Activated CD8-positive, alpha-beta memory T cell treated with anti-CD3 and anti-CD28 coated beads for 36 hours (primary cell): ENCODE results near the gene ARHGAP19. TPM values are rescaled to one million over a fixed set of nuclear protein-coding genes. Genes with fewer than 3 reads are reported as not detected.

Experiments used
- CTCF ChIA-PET: fragments of 350-600 bp; sonication (Branson Sonifier 250); formaldehyde crosslinking; loops from one replicate; lab custom pipeline; 2021; ENCODE audit warnings: antibody characterized with exemption; lab: Charles Lee
- POLR2A ChIA-PET: fragments of 350-600 bp; sonication (Branson Sonifier 250); formaldehyde crosslinking; loops from one replicate; lab custom pipeline; 2021; ENCODE audit warnings: antibody characterized with exemption; lab: Charles Lee
- total RNA-seq, 2 experiments: library from RNA; stranded (reverse); gene quantifications; one replicate each; pipeline ENCODE4 v1.2.3, GENCODE V29; 2021

ARHGAP19 gene, protein sequence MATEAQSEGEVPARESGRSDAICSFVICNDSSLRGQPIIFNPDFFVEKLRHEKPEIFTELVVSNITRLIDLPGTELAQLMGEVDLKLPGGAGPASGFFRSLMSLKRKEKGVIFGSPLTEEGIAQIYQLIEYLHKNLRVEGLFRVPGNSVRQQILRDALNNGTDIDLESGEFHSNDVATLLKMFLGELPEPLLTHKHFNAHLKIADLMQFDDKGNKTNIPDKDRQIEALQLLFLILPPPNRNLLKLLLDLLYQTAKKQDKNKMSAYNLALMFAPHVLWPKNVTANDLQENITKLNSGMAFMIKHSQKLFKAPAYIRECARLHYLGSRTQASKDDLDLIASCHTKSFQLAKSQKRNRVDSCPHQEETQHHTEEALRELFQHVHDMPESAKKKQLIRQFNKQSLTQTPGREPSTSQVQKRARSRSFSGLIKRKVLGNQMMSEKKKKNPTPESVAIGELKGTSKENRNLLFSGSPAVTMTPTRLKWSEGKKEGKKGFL
- total RNA-seq, result 10 to 100 TPM; 27.3 to 29.8 TPM

- POLR2A ChIA-PET, result interaction anchor here (1.5 kb wide), 1 partner anchor 41 kb away, joined by 5 read pairs; no protein-coding TSS in a partner anchor
- CTCF ChIA-PET, result no interaction called here
Measured at GRCh38 chr10:97292097-97292861, at the start of gene ARHGAP19. ARHGAP19 (minus strand) TSS chr10:97292637; CDS start chr10:97292627, 10 bp downstream.

DNA sequence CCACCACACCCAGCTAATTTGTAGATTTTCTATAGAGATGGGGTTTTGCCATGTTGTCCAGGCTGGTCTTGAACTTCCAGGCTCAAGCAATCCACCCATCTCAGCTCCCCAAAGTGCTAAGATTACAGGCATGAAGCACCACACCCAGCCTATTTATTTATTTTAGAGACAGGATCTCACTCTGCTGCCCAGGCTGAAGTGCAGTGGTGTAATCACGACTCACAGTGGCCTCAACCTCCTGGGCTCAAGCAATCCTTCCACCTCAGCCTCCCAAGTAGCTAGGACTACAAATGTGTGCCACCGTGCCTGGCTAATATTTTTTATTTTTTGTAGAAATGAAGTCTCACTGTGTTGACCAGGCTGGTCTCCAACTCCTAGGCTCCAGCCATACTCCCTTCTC lies 49.0 kb upstream of the ARHGAP19 start:
- CTCF ChIA-PET, result interaction anchor here (1.0 to 1.4 kb wide), 3 partner anchors 9 to 21 kb away, joined by 3 read pairs; no protein-coding TSS in a partner anchor
- POLR2A ChIA-PET, result no interaction called here

DNA sequence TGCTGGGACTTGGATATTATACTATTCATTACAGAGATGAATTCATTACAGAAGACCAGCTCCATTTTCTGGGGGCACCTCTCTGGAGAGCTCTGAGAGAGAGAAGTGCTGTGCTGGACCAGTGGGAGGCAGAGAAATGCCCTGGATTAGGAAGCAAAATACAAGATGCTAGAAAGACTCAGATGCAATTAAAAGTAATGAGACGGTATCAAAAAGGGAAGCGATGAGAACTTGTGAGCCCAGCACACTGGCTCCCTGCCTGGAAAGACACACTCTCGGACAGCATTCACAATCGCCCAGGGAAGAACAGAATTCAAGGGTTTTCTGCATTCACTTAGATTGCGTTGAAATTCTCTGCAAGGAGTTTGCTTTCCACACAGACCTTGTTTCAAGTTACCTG lies 45.6 kb upstream of the ARHGAP19 start:
- ChIA-PET CTCF (no interaction called here), POLR2A (no interaction called here)

- CTCF ChIA-PET, result no interaction called here
- POLR2A ChIA-PET, result no interaction called here
Measured at GRCh38 chr10:97336942-97337831, 44.8 kb upstream of the ARHGAP19 start.

DNA sequence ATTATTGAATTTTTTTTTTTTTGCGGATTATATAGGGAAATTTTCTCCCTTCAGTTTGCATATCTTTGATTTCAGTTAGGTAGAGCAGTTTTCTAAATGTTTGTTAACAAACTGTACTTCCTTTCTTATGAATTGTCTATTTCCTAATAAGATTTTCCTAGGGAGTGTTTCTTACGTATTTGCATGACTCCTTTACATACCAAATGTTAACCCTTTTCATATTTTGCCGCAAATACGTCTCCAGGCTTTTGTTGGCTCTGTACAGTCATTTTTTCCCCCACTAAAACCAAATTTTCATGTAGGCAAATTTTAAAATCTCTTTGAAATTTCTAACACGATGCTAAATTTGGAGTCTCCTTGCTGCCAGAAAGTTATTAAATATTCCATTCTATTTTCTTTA lies 44.0 kb upstream of the ARHGAP19 start:
- ChIA-PET POLR2A (no interaction called here), CTCF (no interaction called here)

- CTCF ChIA-PET, result no interaction called here
- POLR2A ChIA-PET, result interaction anchor here (0.7 kb wide), 1 partner anchor 36 kb away, joined by 3 read pairs; no protein-coding TSS in a partner anchor
Measured at GRCh38 chr10:97336006-97336405, 43.6 kb upstream of the ARHGAP19 start.

DNA sequence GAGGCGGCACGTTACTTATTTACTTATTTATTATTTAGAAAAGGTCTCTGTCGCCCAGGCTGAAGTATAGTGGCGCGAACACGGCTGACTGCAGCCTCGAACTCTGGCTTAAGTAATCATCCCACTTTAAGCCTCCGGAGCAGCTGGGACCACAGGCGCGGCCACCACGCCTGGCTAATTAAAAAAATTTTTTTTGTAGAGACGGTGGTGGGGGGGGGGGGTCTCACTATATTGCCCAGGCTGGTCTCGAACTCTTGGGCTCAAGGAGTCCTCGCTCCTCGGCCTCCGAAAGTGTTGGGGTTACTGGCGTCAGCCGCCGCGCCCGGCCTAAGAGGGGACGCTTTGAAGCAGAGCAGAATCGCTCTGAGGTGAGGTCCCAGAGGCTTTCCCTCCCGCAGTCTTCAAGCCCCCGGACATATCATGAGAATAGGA lies 42.8 kb upstream of the ARHGAP19 start:
- ChIA-PET CTCF (no interaction called here), POLR2A (interaction anchor here (0.7 to 5.3 kb wide), 2 partner anchors 16 to 37 kb away, joined by 3 to 32 read pairs; partner anchors contain the start of gene FRAT1)

DNA sequence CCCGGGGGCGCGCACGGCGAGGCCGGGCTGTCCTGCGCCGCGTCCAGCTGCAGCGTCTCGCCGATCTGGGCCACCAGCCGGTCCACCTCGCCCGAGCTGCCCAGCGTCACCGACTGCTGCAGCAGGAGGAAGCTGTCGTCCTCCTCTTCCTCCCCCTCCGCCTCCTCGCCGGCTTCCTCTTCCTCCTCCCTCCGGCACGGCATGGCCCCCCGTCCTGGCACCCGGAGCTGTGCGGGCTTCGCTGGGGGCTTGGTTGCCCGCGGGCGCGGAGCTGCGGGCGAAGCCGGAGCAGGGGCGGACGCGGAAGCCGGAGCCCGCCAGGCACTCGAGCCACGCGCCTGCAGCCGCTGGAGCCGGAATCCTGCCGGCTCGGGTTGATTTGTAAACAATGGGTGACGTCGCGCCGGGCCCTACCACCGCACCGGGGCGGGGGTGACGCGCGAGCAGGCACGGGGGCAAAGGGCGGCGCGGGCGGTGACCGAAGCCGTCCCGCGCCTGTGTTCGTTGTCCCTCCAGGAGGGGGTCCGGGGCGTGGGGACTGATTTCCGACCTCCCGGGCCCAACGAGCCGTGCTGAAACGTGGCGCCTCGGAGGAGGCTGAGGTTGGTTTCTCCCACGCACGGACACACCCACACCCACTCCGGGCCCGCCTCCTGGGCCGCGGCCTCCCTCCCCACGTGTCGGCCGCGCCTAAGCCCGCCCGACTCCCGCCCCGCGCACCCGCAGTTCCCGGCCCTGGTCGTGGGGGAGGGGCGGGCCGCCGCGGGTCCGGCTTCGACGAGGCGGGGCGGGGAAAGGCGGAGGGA lies 42.1 kb upstream of the ARHGAP19 start, which contains the start of gene FRAT2:
TSS of gene FRAT2 (minus strand) at position 360 of the 806 bp plus-strand sequence. CDS start at position 203, 157 bp downstream.
- ChIA-PET CTCF (interaction anchor here (3.5 kb wide), 1 partner anchor 15 kb away, joined by 15 read pairs; the partner anchor contains the start of gene FRAT1), POLR2A (interaction anchor here (0.6 to 5.3 kb wide), 3 partner anchors 13 to 51 kb away, joined by 6 to 32 read pairs (median 9); partner anchors contain the start of gene FRAT1)

- POLR2A ChIA-PET, result interaction anchor here (1.2 to 5.3 kb wide), 4 partner anchors 12 to 89 kb away, joined by 4 to 32 read pairs (median 7); partner anchors contain the start of genes ARHGAP19 and FRAT1
- CTCF ChIA-PET, result interaction anchor here (1.6 to 3.5 kb wide), 2 partner anchors 14 to 55 kb away, joined by 7 to 15 read pairs; partner anchors contain the start of gene FRAT1
Measured at GRCh38 chr10:97333601-97334369, 41.3 kb upstream of the ARHGAP19 start.

- CTCF ChIA-PET, result interaction anchor here (1.0 to 3.5 kb wide), 3 partner anchors 8 to 54 kb away, joined by 3 to 15 read pairs (median 7); partner anchors contain the start of gene FRAT1
Measured at GRCh38 chr10:97333351-97333600, 40.8 kb upstream of the ARHGAP19 start.

DNA sequence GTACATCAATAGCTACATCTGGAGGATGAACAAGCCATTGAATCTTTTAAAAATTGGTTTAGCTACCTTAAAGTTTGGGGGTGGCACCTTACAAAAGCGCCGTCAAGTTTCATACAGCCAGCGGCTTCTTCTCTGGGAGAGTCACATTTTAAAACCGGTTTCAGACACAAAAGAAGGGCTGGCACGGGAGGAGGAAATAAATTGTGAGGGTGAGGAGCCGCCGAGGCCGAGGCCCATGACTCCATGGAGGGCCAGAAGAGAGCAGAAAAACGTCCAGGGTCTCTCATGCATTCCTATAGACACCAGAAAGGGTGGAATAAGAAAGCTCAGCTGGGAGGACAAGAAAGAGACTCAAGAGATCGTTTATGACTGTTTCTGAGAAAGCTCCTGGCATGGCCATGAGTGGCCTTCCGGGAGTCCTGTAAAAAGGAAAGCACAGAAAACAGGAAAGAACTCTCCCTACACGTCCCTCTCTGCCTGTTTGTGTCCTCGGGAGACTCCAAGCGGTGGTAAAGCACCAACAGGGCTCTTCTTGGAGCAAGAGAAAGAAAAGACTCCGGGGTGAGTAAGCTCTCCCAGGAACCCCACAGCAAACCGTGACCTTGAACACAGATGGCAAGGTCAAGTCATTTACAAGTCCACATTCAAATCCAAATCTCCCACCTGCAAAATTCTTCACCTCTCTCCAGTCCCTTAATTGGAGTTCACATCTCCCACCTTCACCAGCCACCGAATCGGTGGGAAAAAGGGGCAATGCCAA lies 40.3 kb upstream of the ARHGAP19 start:
- ChIA-PET CTCF (interaction anchor here (1.0 to 3.5 kb wide), 4 partner anchors 8 to 54 kb away, joined by 3 to 15 read pairs (median 6); partner anchors contain the start of gene FRAT1), POLR2A (interaction anchor here (1.2 to 5.3 kb wide), 4 partner anchors 11 to 90 kb away, joined by 4 to 32 read pairs (median 7); partner anchors contain the start of genes ARHGAP19 and FRAT1)

More at GRCh38 chr10:97333351-97333600, 40.8 kb upstream of the ARHGAP19 start:
- POLR2A ChIA-PET, result interaction anchor here (1.2 to 5.3 kb wide), 4 partner anchors 11 to 89 kb away, joined by 4 to 32 read pairs (median 7); partner anchors contain the start of genes ARHGAP19 and FRAT1

GRCh38 chr10:97331153-97331703 lies 38.8 kb upstream of the ARHGAP19 start:
- ChIA-PET POLR2A (interaction anchor here (5.3 kb wide), 1 partner anchor 12 kb away, joined by 32 read pairs; the partner anchor contains the start of gene FRAT1), CTCF (interaction anchor here (1.0 to 3.5 kb wide), 2 partner anchors 10 to 12 kb away, joined by 3 to 15 read pairs; partner anchors contain the start of gene FRAT1)

DNA sequence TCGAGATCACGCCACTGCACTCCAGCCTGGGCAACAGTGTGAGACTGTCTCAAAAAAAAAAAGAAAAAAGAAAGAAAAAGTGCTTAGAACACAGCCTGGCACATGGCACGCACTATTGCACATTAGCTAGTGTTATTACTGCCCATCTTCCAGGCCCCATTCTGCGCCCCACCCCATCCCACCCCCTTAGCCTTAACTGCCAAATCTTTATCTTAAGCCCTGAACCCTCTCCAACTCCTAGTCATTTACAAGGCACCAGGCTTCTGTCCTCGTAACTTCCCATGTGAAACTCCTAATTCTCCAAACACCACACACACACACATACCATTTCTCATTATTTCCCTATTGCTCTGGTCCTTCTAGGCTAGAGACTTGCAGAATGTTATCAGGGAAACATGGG lies 37.3 kb upstream of the ARHGAP19 start:
- CTCF ChIA-PET, result no interaction called here
- POLR2A ChIA-PET, result no interaction called here

DNA sequence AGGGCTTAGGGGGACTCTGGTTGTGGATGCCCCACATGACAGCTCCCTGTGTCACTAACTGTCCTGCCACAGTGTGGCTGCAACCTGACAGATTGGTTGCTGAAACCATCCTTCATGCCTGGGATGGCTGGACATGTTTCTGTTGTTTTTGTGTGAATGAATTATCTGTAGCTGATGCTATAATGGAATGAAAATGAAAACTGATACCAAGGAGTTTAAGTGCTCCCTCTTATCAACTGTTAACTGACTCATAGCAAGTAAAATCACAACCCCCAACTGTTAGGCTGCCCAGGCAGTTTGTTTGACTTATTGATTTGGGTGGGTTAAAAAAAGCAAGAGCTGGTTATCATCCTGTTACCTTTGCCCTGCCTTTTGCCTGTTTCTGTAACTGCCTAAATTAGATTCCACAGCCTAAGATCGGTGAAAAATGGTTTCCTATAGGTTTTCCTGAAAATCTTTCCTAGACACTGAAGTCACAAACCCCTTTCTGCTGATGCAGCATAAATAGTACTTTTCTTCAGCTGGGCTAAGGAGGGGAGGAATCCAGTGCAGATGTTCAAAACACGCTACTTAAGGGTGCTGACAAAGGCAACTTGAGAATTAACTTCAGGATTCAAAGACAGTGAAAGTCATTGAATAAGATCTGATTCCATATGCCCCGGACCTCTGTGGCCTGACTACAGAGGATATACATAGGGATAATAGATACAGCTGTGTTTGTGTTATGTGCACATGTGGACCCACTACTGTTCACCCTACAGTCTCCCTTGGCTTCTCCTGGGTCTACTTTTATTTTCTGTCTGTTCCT lies 36.4 kb upstream of the ARHGAP19 start:
- ChIA-PET CTCF (interaction anchor here (1.0 kb wide), 1 partner anchor 39 kb away, joined by 3 read pairs; no protein-coding TSS in a partner anchor), POLR2A (interaction anchor here (0.9 kb wide), 1 partner anchor 111 kb away, joined by 9 read pairs; no protein-coding TSS in a partner anchor)
